HG02870 (cell line): ENCODE measurements around the gene PLEKHN1.
"Not testable (repeated sequence)": the region's sequence is repeated elsewhere in the genome, so short reads cannot be mapped to it uniquely, and the experiment has no call there.

Experiments used
- ATAC-seq: cut with Tn5 transposase; IDR thresholded peaks from one replicate; pipeline ENCODE4 v1.9.1; 2021; ENCODE audit warnings: mild to moderate bottlenecking, moderate library complexity; ENCODE audit not compliant: unreplicated experiment

The PLEKHN1 gene

DNA sequence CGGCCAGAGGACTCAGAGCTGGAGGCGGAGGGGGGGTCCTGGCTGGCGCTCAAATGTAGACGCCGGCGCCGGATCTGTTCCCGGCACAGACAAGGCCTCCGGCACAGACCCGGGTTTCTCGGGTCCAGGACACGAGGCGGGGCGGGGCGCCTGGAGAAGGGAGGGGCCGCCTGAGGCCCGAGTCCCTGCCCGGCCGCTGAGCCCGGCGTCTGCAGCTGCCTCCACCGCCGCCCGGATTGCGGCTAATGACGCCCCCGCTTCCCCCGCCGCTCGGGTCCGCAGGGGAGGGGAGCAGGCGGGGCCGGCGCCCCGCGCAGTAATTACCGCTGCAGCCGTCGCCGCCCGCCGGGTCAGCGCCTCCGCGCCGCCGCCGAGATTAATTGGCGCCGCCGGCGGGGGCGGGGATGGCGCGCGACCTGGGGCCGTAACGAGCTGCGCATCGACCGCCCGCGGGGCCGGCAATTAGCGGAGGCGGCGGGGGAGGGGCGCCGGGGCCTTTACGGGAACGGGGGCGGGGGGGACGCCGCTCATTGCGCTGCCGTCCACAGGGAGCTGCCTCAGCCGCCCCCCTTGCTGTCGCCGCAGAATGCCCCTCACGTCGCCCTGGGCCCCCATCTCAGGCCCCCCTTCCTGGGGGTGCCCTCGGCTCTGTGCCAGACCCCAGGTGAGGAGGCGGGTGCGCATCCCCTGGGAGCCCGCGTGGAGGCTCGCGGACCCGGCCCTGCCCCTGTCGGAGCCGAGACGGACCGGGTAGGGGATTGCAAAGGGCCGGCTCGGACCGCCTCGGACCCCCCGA, 24.5 kb upstream of the PLEKHN1 start:
- no peak for ATAC-seq

DNA sequence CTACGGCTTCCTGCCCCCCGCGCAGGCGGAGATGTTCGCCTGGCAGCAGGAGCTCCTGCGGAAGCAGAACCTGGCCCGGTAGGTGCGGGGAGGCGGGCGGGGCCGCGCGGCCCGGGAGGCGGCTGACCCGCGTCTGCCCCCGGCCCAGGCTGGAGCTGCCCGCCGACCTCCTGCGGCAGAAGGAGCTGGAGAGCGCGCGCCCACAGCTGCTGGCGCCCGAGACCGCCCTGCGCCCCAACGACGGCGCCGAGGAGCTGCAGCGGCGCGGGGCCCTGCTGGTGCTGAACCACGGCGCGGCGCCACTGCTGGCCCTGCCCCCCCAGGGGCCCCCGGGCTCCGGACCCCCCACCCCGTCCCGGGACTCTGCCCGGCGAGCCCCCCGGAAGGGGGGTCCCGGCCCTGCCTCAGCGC, 23.9 kb upstream of the PLEKHN1 start:
- no peak for ATAC-seq

DNA sequence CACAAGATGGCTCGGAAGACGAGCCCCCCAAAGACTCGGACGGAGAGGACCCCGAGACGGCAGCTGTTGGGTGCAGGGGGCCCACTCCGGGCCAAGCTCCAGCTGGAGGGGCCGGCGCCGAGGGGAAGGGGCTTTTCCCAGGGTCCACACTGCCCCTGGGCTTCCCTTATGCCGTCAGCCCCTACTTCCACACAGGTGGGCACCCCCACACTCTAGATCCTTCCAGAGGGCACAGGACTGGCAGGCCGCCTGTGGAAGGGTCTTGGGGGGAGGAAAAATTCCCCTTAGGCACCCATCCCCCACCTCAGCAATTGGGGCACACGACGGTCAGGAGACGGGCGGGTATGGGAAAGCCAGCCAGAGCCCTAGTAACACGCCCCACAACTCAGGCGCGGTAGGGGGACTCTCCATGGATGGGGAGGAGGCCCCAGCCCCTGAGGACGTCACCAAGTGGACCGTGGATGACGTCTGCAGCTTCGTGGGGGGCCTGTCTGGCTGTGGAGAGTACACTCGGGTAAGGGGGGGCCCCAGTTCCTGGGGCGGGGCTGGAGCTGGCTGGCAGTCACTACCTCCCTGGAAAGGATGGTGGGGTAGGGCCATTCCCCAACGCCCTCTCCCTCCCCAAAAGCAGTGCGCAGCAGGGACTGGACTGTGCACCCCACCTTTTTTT, 23.3 kb upstream of the PLEKHN1 start:
- ATAC-seq: no peak

DNA sequence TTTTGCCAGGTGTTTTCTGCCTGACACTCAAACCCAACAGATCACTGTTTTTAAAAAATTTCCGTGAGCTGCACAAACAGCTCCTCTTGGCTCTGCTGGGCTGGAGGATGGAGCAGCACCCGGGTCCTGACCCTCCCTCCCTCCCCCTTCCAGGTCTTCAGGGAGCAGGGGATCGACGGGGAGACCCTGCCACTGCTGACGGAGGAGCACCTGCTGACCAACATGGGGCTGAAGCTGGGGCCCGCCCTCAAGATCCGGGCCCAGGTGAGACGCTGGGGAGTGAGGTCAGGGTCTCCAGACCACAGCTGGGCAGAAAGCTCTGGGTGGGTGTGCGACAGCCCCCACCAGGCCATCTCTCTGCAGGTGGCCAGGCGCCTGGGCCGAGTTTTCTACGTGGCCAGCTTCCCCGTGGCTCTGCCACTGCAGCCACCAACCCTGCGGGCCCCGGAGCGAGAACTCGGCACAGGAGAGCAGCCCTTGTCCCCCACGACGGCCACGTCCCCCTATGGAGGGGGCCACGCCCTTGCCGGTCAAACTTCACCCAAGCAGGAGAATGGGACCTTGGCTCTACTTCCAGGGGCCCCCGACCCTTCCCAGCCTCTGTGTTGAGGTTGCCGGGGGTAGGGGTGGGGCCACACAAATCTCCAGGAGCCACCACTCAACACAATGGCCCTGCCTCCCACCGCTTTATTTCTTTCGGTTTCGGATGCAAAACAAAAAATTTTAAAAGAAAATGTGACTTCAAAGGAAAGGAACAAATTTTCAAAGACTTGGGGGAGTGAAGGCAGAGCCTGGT, 22.5 kb upstream of the PLEKHN1 start:
- ATAC-seq: no peak

DNA sequence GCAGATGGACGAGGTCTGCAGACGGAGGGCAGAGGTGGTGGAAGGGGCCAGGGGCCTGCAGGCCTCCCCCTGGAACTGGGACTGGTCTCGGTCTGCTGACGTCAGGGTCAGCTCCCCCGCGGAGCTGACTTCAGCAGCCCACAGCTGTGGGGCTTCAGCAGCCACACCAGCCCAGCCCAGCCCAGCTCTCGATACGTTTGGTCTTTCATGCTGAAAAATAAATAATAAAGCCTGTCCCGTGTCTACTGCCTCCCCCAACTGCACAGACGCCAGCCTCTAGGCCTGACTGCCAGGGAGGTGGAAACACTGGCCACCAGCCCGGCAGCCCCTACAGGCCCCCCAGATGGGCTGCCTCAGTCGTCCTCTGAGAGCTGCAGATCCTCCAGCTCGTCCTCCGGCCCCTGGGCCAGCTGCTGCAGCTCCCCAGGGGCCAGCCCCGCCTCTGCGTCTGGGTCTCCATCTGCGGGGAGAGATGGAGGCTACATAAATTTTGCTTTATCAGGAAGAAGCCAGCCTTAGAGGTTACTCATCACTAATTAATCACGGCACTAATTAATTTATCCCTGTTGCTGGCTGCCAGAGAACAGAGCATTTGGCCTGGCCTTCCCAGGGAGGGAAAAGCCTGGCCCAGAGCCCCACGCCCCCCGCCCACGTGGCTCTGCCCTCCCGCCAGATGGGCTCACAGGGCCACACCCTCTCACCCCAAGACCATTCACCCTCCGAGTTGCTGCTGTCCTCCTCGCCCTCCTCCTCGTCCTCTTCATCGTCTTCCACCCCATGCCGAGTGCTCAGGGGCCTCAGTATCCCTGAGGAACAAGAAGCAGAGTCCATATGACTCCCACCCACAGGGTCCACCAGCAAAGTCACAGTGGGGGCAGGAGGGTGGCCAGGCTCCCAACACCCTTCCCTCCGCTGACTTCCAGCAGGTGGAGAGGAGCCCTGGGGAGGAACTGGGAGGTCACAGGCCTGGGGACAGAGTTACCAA, 21.6 kb upstream of the PLEKHN1 start:
- ATAC-seq: no peak

DNA sequence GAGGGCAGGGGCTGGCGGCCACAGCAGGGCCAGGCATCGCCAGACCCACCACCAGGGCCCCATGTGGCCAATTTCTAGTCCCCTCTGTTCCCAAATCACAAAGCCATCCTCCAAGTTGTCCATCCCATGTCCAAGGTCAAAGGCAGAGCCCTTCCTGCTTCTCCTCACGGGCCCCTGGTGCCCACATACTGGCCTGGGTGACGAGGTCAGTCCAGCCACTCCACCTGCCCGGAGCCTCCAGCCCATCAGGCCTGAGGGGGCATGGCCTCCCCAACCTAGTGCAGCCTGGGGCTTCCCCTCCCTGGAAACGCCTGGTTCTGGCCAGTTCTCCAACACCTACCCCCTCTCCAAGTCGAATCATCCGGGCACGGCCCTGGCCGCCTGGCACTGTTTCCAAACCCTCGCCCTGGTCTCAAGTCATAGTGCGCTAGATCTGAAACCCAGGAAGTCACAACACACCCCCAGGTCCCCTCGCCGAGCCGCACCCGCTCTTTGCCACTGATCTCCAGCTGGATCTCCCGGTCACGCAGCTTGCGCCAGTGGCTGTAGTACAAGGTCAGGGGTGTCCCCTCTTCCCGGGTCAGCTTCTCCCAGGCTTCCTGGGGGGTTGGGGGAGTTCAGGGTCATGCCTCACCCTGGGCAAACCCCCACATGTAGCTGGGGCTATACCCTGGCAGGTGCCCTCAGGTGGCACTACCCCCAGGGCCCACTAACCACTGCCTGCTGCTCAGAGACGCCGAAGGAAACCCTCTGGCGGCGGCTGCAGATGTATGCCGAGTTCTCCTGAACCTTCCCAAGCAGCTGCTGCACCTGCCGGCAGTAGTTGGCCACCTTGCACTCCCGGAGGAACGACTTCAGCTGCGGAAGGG, 20.4 kb upstream of the PLEKHN1 start:
- ATAC-seq: no peak

DNA sequence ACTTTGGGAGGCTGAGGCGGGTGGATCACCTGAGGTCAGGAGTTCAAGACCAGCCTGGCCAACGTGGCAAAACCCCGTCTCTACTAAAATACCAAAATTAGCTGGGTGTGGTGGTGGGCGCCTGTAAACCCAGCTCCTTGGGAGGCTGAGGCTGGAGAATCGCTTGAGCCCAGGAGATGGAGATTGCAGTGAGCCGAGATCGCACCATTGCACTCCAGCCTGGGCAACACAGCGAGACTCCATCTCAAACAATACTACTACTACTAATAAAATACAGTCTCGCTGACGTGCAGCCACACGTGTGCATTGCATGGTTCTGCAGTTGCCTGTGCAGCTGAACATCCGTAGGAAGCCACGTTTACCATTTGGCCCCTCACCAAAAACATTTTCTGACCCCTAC, 19.5 kb upstream of the PLEKHN1 start:
- ATAC-seq: not testable (repeated sequence)

DNA sequence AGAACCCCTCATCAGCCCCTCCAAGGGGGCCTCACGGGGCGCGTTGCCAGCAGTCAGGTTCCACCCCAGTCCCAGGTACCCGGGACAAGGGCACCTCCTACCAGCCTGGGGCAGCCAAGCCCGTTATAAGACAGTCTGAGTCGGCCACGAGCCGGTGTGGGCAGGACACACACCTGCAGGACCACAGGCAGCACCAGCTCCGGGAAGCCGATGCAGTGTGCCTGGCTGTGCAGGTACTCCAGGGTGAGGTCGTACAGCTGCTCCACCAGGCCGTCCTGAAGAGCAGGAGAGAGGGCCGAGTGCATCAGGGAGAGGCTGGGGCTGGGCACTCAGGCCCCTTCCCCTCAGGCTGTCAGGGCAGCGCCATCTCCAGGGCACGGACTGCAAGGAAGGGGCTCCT, 18.3 kb upstream of the PLEKHN1 start:
- no peak for ATAC-seq

DNA sequence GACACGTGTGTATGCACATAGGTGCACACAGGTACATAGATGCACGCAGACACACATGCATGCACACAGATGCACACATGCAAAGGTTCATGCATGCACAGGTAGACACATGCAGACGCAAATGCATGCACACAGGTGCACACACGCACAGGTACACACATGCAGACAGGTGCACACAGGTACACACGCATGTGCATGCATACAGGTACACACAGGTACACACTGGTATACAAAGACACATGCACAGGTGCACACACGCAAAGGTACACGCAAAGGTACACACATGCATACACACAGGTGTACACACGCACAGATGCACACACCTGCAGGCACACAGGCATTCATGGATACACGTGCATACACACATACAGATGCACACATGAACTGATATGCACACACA, 16.0 kb upstream of the PLEKHN1 start:
- ATAC-seq: no peak

DNA sequence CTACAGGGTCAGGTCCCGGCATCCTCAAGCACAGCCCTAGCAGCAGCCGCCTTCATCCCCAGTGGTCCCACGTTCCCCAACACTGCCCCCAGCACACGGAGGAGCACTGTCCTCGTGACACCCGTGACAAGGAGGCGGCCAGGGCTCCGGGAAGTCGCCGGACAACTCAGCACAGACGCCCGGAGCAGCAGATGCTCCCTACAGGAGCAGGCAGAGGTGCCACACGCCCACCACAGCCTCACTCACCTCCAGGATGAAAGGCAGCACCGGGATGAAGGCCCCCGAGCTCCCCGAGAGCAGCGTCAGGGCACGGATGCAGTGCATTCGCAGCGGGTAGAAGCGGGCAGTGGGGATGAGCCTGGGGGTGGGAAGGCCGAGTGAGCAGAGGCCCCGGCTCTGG, 15.4 kb upstream of the PLEKHN1 start:
- no peak for ATAC-seq

DNA sequence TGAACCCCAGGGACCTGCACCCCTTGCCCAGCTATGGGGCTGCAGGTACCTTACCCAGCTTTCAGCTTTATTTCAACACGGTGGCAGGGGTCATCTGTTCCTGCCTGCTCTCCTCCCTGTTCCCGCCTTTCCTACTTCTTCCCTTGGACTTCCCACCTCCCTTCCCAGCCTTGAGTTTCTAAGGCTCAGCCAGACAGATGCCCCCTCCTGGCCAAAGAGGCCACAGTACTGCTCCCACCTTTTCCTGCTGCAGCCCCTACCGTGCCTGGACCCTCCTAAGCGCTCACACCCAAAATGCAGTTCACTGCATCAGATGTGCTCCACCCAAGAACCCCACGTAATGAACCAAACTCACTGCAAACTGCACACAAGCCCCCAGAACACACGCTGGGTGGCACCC, 14.9 kb upstream of the PLEKHN1 start:
- no peak for ATAC-seq

DNA sequence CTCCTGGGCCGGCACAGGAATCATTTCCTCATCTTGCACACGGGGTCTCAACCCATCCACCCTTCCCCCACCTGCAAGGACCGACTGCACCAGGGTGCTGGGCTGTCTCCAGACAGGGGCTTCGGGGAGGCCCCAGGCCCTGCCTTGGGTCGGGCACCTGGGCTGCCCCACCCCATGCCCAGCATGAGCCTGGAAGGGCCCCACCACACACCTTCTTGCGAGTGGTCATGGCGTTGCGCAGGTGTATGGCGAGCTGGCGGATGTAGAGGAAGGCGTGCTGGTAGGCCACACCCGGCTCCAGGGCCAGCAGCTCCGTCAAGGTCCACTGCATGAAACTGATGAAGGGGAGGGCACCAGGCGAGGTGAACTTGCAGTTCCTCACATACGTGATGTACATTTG, 14.1 kb upstream of the PLEKHN1 start:
- ATAC-seq: no peak

DNA sequence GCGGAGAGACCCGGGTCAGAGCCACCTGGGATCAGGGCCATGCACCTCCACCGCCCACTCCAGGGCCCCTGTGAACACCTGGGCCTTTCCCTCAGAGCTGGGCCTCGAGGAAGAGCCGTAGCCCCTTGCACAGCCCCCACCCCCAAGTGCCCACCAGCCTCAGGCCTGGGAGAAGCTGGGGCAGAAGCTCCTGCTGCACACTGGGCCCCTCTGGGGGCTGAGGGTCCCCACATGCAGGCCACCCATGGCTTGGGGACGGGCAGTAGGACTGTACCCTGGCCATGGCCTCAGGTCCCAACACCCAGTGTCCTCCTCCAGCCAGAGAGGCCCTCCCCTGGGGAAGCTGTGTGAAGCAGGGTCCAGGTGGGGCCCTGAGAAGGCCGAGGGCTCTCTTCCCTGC, 13.7 kb upstream of the PLEKHN1 start:
- ATAC-seq: no peak

DNA sequence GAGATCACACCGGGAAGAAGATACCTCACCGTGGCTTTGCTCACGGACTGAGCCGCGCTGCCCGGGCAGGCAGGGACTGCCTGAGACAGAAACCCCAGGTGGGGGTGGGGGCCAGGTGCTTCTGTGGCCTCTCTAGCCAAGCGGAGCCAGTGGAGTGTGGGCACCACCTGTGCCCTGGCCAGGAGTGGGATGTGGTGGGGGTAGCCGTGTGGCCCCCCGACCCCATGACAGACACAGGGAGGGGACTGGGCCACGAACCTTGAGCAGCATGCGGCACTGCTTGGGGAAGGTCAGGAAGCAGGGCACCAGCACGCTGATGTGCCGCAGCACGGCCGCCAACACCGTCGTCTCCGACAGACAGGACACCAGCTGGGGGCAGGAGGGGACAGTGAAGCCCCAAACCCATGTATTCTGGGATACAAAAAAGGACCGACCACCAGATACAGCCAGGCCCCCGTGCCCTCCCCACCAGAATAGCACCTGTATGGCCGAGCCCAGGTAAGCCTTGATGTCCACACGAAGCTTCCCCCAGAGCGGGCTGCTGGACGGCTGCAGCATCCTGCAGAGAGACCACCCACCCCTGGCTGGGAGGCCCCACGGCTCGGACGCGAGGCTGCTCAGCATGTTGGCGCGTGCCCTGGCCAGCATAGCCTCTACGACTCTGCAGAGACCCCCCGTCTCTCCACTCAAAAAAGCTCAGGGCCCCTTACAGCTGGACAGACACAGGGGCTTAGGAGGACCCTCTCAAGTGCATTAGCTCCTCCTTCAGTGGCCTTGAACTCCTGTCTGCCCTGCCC, 12.6 kb upstream of the PLEKHN1 start:
- no peak for ATAC-seq

DNA sequence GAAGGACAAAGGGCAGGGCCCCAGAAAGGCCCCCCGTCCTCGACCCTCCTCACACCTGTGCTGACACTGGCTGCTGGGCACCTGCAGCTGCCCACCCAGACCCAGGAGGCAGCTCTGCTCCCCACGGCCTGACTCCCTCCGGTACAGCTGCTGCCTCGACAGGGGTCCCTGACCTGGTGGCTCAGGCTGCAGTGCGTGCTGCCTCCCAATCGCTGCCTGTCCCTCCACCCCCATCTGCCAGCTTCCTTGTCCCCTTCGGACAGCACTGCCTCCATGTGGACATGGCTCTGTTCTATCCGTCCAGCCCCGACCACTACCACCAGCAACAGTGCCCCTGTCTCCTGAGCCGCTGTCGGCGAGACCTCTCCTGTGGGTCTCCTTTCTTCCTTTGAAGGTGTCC, 11.4 kb upstream of the PLEKHN1 start:
- ATAC-seq: no peak

DNA sequence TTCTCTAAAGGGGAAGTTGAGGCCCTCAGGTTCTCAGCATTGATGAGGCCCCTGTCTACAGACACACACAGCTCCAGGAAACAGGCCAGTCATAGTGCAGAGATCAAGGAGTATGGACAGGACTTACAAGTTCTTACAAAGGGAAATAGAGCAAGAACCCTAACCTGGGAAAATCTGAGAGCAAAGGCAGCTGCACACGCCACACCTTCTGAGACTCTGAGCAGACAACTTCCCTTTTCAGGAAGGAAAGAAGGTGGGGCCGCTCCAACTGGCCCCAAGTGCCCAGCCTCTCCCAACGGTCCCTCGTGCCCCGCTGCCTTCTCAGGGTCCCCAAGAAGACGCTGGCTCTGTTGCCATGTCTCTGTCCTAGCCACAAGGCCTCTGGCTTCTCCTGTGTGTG, 10.8 kb upstream of the PLEKHN1 start:
- ATAC-seq: no peak

DNA sequence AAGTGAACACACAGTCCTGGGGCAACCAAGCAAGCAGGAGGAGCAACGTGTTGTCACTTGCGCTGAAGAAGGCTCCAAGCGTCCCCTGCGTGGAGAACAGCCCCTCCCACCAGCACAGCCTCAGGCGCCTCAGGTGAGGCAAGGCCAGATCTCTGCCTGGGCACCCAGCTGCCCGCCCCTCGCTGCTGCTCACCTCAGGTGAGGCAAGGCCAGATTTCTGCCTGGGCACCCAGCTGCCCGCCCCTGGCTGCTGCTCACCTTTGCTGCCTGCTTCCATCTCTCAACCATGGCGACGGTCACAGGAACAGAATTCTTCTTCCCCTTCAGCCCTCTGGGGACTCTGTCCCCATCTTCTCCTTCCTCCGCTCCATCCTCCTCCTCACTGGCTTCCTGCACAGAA, 9.6 kb upstream of the PLEKHN1 start:
- ATAC-seq: no peak

DNA sequence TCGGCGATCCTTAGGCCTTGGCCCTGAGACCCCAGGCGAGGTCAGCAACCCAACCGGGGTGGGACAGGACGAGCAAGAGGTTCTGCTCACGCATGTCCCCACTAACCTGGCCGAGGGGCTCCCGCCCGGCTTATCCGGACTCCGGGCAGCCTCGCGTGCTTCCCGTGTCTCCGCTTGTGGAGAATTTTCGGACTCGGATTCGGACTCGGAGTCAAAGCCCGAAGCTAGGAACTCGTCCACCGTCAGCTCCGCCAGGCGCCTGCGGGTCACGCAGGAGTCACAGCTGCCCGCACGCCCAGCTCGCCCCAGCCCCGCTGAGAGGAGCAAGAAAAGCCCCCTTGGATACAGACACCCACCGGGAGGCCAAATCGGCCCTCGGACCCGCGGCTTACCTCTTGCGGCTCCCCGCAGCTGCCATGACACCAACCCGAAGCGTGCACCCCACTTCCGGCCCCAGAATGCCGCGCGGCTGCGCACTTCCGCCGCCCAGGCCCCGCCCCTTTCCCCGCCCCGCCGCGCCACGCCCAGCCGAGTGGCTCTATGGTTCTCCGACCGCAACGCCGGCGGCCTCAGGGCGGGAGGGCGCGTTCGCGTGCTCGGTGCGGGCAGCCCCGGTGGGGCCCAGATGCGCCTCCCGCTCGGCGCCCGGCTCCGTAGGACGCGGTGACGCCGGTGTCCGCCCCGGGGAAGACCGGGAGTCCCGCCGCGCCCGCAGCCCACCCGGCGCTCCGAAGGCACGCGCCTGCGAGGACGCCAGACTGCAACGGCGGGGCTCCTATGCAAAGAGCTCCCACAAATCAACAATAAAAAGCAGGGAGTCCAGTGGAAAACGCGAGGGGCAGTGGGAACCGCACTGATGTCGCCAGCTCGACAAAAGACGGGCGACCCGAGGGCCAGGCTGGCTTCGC, 7.2 kb upstream of the PLEKHN1 start, which contains the start of gene NOC2L:
Gene NOC2L, minus strand, starts transcription at position 434 of the 908 bp plus-strand sequence. Its CDS starts 16 bp downstream, at position 418.
- no peak for ATAC-seq
